IPS-18c (cell line): ENCODE measurements around the gene TBC1D9B.
A peak's percentile ranks its signal among the peaks of the same experiment; 100 is the strongest.
"Not testable (repeated sequence)": the region's sequence is repeated elsewhere in the genome, so short reads cannot be mapped to it uniquely, and the experiment has no call there.

Source experiments
- H3K4me3 ChIP-seq: 2 replicates; pipeline ENCODE4 v1.7.0; 2013; ENCODE audit warnings: low read depth, mild to moderate bottlenecking, low read length, moderate library complexity; ENCODE audit not compliant: insufficient read depth
- H3K9me3 ChIP-seq: one replicate; pipeline ENCODE4 v1.6.1; 2013; ENCODE audit warnings: mild to moderate bottlenecking, low read length, moderate library complexity; ENCODE audit not compliant: control insufficient read depth, insufficient read depth

TBC1D9B gene

DNA sequence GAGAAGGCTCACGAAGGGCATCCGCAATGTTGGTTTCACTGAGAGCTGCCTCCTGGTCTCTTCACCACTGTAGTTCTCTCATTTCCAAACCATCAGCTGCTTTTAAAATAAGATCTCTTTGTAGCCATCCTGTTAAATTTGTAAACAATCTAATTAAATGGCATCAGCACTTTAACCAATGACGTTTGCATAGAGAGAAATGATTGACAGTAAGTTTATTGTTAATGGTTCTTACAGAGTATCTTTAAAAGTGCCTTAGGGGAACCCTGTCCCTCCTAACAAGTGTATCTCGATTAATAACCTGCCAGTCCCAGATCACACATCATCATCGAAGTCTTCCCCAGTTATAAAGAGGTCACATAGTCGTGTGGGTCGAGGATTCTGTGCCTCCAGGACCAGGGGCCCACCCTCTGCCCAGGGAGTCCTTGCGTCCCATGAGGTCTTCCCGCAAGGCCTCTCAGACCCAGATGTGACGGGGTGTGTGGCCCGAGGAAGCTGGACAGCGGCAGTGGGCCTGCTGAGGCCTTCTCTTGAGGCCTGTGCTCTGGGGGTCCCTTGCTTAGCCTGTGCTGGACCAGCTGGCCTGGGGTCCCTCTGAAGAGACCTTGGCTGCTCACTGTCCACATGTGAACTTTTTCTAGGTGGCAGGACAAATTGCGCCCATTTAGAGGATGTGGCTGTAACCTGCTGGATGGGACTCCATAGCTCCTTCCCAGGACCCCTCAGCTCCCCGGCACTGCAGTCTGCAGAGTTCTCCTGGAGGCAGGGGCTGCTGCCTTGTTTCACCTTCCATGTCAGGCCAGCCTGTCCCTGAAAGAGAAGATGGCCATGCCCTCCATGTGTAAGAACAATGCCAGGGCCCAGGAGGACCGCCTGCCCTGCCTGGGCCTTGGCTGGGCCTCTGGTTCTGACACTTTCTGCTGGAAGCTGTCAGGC is 70.4 kb downstream of the TBC1D9B start:
- peaks cover 2% of the 10 kb centered on the region for H3K9me3 ChIP-seq
- H3K4me3 ChIP-seq, result no peak overlapping the region

DNA sequence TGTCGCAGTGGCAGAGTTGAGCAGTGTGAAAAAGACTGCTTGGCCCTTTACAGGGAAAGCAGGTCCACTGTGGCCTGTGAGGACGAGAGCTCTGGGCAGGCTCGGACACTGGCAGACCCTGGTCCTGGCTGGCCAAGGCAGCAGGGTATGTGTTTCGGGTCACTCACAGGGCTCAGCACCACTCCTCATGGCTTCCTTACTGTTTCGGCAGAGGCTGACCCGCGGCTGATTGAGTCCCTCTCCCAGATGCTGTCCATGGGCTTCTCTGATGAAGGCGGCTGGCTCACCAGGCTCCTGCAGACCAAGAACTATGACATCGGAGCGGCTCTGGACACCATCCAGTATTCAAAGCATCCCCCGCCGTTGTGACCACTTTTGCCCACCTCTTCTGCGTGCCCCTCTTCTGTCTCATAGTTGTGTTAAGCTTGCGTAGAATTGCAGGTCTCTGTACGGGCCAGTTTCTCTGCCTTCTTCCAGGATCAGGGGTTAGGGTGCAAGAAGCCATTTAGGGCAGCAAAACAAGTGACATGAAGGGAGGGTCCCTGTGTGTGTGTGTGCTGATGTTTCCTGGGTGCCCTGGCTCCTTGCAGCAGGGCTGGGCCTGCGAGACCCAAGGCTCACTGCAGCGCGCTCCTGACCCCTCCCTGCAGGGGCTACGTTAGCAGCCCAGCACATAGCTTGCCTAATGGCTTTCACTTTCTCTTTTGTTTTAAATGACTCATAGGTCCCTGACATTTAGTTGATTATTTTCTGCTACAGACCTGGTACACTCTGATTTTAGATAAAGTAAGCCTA is 71.3 kb downstream of the TBC1D9B start:
- no peak overlapping the region for H3K4me3 ChIP-seq
- peaks cover 2% of the 10 kb centered on the region for H3K9me3 ChIP-seq

DNA sequence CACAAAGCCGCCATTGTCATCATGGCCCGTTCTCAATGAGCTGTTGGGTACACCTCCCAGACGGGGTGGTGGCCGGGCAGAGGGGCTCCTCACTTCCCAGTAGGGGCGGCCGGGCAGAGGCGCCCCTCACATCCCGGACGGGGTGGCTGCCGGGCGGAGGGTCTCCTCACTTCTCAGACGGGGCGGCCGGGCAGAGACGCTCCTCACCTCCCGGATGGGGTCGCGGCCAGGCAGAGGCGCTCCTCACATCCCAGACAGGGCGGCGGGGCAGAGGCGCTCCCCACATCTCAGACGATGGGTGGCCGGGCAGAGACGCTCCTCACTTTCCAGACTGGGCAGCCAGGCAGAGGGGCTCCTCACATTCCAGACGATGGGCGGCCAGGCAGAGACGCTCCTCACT is 72.8 kb downstream of the TBC1D9B start:
- H3K9me3 ChIP-seq, result not testable (repeated sequence)

DNA sequence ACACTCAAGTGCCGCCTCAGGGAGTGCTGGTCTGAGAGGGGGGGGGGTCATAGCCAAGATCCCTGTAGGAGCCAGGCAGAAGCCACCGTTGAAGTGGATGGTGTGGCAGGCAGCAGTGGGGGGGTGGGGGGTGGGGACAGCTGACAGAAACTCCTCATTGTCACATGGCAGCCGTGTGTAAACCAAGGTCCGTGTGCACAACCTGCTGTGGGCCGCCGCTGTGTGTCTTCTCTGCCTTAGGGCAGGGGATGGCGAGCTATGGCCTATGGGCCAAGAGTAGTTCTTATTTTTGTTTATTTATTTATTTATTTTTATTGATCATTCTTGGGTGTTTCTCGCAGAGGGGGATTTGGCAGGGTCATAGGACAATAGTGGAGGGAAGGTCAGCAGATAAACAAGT is 73.6 kb downstream of the TBC1D9B start:
- Histone ChIP-seq H3K4me3 (no peak overlapping the region), H3K9me3 (peaks cover 2% of the 10 kb centered on the region)

More for the DNA sequence above, 72.8 kb downstream of the TBC1D9B start:
- not testable (repeated sequence) for H3K4me3 ChIP-seq

DNA sequence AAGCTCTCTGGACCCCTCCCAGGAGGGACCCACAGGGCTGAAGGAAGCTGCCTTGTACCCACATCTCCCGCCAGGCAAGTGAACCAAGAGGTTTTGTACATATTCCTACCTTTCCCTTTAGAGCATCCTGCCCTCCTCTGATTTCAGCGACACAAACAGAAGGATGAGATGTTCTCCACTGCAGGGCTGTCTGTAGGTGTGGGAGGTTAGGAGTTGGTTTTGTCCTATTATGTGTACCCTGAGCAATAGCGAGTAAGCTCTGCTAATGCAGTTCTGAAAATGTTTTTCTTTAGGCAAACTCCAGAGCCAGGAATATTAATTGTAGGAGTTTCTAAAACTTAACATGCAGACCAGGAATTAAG is 74.0 kb downstream of the TBC1D9B start:
- Histone ChIP-seq H3K4me3 (no peak overlapping the region), H3K9me3 (peaks cover 2% of the 10 kb centered on the region)

DNA sequence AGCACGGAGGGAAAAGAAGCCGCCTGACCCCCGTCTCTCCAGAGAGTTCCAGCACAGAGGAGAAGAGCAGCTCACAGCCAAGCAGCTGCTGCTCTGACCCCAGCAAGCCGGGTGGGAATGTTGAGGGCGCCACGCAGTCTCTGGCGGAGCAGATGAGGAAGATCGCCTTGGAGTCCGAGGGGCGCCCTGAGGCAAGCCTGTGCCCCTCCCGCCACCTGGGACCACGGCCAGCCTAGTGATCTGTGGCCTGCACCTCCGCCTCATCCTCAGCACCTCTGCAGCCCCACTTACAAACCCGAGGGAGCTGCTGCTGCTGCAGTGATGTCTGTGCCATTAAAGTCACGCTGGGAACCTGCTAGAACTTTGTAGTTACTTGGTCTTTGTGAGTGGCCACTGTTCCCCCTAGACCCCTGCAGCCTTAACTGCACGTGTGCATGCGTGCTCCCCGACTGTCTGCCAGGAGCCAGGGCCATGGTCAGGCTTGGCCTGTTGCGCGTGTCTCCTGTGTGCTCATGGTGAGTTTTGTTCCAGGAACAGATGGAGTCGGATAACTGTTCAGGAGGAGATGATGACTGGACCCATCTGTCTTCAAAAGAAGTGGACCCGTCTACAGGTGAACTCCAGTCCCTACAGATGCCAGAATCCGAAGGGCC is 74.5 kb downstream of the TBC1D9B start:
- H3K4me3 ChIP-seq, result no peak overlapping the region

DNA sequence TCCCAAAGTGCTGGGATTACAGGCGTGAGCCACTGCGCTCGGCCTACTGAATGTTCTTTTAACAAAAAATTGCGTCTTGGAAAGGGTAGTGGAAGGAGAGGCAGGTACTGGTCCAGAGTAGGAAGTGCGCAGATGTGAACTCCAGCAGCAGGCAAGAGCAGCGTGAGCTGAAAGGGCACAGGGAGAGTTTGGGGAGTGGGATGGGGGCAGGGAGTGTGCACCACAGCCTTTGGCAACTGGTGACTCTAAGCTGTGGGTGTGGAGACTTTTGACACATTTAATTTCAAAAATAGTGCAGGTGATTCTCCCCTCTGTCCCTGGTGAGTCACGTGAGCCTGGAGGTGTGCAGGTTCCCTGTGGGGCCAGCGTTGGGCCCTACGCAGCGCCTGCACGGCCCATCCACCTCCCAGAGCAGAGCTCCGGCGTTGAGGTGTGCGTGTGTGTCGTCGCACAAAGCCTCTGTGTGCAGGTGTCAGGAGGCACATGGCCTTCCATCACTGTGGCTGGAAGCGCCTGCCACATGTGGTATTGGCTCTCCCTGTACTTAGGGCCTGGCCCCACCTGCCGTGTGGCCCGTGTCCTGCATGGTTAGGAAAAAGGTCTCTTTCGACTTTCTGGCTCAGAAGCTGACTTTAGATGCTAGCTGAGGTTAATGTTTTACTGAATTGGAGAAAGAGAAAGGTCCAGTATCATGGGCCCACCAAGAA is 75.5 kb downstream of the TBC1D9B start:
- no peak overlapping the region for H3K4me3 ChIP-seq
- H3K9me3 ChIP-seq, result no peaks in the 10 kb centered on the region

More for the DNA sequence above, 74.5 kb downstream of the TBC1D9B start:
- no peaks in the 10 kb centered on the region for H3K9me3 ChIP-seq

DNA sequence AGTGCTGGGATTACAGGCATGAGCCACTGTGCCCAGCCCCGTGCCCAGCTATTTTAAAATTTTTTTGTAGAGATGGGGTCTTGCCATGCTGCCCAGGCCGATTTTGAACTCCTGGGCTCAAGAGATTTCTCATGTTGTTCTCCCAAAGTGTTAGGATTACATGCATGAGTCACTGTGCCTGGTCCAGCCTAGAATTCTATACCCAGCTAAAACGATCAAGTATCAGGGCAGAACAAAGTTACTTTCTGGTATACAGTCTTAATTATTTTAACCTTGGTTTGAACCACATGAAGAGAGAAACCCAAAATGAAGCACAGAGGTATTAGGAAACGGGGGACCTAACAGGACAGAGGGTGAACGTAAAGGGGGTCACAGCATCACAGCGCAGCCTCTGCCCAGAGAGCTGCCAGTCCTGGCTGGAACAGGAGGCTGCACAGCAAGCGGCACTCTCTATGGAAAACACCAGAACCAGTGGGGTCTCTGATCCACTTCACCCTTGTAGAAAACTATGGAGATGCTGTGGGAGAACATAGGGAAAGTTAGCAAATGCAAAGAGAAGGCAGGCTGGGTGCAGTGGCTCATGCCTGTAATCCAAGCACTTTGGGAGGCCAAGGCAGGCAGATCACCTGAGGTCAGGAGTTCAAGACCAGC is 76.8 kb downstream of the TBC1D9B start:
- Histone ChIP-seq H3K9me3 (no peaks in the 10 kb centered on the region), H3K4me3 (no peak overlapping the region)

DNA sequence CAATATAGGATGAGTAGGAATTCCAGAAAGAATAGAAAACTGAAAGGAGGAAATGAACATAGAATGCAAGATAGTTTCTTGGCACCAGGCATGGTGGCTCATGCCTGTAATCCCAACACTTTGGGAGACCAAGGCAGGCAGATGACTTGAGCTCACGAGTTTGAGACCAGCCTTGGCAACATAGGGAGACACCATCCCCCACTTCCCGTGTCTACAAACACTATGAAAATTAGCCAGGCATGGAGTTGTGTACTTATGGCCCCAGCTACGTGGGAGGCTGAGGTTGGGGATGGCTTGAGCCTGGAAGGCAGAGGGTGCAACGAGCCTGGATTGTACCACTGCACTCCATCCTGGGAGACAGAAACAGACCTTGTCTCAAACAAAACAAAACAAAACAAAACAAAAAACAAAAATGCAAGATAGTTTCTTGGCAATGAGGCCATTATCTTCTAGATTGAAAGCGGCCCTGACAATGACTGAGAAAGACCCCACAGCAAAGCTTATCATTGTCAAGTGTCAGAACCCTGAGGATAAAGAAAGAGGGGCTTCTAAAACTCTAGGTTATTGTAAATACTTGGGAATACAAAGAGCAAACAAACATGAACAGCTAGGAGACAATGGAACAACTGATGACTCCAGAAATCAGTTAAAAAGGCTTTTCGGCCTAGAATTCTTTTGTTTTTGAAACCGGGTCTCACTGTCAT is 77.8 kb downstream of the TBC1D9B start:
- H3K9me3 ChIP-seq, result no peaks in the 10 kb centered on the region
- H3K4me3 ChIP-seq, result no peak overlapping the region

DNA sequence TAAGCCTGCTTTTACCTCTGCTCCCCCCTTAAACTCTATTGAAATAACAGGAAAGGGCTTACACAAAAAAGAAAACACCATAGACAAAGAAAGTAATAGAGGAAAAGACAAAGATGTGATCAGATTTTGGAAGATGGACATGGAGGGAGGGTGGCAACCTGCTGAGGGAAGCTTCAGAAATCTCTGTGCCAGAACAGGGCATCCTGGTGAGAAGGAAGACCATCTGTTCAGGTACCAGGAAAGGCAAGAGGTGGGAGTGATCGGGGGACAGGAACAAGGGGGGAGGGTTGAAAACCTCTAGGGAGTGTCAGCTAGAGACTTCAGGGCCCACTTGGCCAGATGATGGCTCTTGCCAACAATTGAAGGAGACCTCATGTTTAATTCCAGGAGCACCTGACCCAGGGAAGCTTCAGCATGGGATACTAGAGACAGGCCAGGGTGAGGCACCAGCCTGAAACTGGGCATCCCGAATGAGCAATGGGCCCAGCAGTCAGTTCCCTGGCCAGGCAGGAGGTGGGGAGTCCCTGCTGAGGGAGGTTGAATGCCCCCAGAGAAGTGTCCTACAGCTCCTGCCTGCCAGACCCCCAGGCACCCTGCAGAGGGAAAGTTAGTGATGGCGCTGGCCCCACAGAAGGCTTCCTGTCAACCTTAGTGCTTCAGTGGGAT is 78.8 kb downstream of the TBC1D9B start:
- Histone ChIP-seq H3K9me3 (no peaks in the 10 kb centered on the region), H3K4me3 (no peak overlapping the region)

DNA sequence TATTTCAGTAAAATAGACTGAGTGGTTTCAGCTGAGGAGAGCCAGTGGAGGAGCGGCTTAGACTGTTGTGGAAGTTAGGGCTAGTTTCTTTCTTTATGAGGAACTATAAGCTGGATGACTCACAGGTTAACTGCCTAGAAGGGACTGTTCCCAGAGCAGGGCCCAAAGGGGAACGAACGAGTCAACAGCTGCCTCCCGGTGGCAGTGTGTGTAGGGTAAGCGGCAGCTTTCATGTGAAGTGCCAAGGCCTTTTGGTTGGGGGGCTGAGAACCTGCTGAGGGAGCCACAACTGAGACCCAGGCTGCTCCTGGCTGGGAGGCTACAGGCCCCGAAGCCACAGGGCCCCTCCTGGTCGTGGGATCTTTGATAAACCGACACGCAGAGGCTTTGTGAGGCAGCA is 80.0 kb downstream of the TBC1D9B start:
- H3K4me3 ChIP-seq, result no peak overlapping the region
- no peaks in the 10 kb centered on the region for H3K9me3 ChIP-seq

DNA sequence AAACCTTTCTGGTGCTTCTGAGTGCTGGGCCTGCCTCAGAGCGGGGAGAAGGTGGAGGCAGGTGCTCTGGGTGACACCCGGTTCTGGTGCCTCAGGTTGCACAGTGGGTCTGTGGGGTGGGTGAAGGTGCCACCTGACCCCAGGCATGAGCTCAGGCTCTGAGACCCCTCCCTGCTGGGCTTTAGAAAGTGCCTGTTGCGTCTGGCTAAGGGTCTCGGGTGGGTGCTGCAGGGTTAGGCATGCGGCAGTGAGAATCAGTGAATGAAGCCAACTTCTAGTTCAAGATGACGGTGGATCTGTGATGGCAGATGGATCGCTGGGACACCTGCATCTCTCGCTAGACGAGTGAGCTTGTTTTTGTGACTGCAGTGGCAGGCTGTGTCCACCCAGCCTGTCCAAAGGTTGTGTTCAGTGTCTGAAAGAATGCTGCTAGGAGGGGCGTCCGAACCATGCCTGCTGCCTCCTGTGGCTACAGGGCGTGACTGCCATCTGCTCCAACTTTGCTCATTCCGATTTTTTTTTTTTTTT is 82.0 kb downstream of the TBC1D9B start:
- Histone ChIP-seq H3K9me3 (no peaks in the 10 kb centered on the region), H3K4me3 (no peak overlapping the region)

DNA sequence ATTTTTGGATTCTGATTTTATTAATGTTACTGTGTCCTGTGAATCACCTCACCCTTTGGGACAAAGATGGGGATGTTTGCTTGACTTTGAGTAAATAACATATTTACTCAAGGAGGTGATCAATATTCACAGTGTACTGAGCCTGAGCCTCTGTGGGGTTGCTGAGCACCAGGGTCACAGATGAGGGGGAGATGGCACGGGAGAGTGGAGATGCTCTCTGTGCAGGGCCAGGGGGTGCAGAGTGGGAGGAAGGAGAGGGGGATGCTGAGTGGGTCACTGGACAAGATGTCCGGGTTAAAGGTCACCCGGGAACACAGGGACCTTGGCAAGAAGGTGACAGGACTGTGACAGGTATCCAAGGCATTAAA is 83.0 kb downstream of the TBC1D9B start:
- Histone ChIP-seq H3K9me3 (no peaks in the 10 kb centered on the region), H3K4me3 (no peak overlapping the region)

DNA sequence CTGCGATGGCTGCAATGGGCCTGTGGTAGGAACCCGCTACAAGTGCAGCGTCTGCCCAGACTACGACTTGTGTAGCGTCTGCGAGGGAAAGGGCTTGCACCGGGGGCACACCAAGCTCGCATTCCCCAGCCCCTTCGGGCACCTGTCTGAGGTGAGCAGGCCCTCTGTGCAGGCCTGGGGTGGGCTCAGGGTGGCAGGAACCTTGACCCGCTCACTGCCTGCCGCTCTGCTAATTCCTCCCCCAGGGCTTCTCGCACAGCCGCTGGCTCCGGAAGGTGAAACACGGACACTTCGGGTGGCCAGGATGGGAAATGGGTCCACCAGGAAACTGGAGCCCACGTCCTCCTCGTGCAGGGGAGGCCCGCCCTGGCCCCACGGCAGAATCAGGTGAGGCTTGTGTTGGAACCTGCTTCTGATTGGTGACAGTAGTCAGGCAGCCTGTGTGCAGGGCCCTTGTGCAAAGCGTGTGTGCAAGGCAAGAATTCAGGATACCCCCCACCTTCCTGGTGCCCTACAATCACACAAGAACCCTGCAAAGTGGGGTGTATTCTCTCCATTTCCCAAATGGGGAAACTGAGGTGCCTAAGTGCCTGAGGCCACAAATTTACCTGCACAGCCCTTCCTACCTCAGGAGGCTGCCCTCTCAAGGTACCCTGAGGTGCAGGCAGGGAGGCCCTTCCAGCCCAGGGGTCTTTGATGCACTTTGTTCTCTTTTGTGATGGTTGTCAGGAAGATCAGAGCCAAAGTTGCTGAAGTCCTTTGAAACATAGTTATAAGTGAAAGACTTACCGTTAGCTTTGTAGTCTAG is 83.6 kb downstream of the TBC1D9B start:
- H3K4me3 ChIP-seq, result no peak overlapping the region
- no peaks in the 10 kb centered on the region for H3K9me3 ChIP-seq

DNA sequence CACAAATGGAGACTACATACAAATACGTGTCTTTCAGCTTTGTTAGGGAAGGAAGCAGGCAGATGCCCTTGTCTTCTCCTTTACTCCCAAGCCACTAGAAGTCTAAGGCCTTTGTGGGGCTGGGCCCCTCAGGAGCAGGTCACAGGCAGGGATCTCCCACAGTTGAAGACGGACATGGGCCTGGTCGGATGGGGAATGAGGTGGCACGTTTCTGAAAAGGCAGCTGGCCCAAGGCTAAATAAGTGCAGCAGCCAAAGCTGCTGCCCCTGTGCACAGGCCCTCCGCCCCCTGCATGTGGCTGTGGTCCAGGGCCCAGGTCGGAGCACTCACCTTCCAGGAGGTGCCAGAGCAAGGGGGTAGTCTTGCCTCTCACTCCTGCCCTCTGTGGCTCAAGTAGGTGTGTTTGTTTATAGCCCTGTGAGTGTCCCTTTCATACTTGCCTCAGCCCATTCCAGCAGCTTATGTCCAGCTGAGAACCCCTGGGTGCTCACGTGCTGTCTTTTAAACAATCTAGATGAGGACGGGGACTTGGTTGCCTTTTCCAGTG is 85.2 kb downstream of the TBC1D9B start:
- Histone ChIP-seq H3K9me3 (no peaks in the 10 kb centered on the region), H3K4me3 (peak overlapping the region; percentile 10; the same call in 1 of the 2 replicates)
